Immature natural killer cell (primary cell): ENCODE data around the gene MYEOV. TPM values are rescaled to one million over a fixed set of nuclear protein-coding genes. Genes with fewer than 3 reads are reported as not detected.

Source experiments
- DNase-seq, 3 donors: peaks; one replicate each; pipeline ENCODE4 v3.0.0; 2022; ENCODE audit warnings: mixed read lengths in 1 of 3
- H3K27ac Mint-ChIP-seq, 6 donors: one replicate each; pipeline ENCODE4 v1.8.0; 2020; ENCODE audit warnings: mixed read lengths in 6 of 6, mild to moderate bottlenecking in 5 of 6, inconsistent platforms in 4 of 6, moderate library complexity in 3 of 6
- H3K27me3 Mint-ChIP-seq, 3 donors: one replicate each; pipeline ENCODE4 v1.8.0; 2020 to 2021; ENCODE audit warnings: low read depth in 3 of 3, mild to moderate bottlenecking in 3 of 3, mixed read lengths in 3 of 3, moderate library complexity in 3 of 3, inconsistent platforms in 1 of 3
- H3K36me3 Mint-ChIP-seq, 3 donors: one replicate each; pipeline ENCODE4 v1.8.0; 2020; ENCODE audit warnings: mixed read lengths in 3 of 3, inconsistent platforms in 2 of 3, mild to moderate bottlenecking in 2 of 3
- H3K4me1 Mint-ChIP-seq, 2 donors: one replicate each; pipeline ENCODE4 v1.8.0; 2020; ENCODE audit warnings: inconsistent platforms in 2 of 2, mild to moderate bottlenecking in 2 of 2, mixed read lengths in 2 of 2, moderate library complexity in 1 of 2
- H3K4me3 Mint-ChIP-seq, 5 donors: one replicate each; pipeline ENCODE4 v1.8.0; 2020; ENCODE audit warnings: mild to moderate bottlenecking in 5 of 5, mixed read lengths in 5 of 5, inconsistent platforms in 3 of 5, moderate library complexity in 3 of 5
- H3K9me3 Mint-ChIP-seq, 6 donors: one replicate each; pipeline ENCODE4 v1.8.0; 2020; ENCODE audit warnings: mild to moderate bottlenecking in 6 of 6, mixed read lengths in 6 of 6, inconsistent platforms in 4 of 6, moderate library complexity in 3 of 6
- polyA plus RNA-seq, 3 donors: library from polyadenylated mRNA; unstranded; fragments of 300-500 nt; fragmentation: Illumina TruSeq; gene quantifications; one replicate each; pipeline ENCODE4 v1.2.3, GENCODE V29; 2021

MYEOV gene
- polyA plus RNA-seq, 3 donors from 2014 or later, result not detected

DNA sequence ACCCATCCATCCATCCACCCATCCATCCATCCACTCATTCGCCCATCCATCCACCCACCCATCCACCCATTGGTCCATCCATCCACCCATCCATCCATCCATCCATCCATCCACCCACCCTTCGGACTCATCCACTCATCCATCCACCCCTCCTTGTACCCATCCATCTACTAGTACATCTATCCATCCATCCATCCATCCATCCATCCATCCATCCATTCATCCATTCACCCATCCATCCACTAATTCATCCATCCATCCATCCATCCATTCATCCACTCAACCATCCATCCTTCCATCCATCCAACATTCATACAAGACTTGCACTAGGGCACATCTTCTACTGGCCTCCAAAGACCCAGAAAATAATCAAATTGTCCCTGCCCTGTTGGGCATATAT is 20.0 kb downstream of the MYEOV start:
- Mint-ChIP-seq H3K9me3 (peaks cover 0 to 3% (median 0%) of the 10 kb centered on the region in 6 donors), H3K36me3 (no peaks in the 10 kb centered on the region), H3K4me1 (peaks cover 25 to 26% of the 10 kb centered on the region in 2 donors), H3K27ac (no peak overlapping the region), H3K4me3 (no peak overlapping the region), H3K27me3 (peaks cover 1 to 14% (median 5%) of the 10 kb centered on the region in 3 donors)
- DNase-seq, result no peak

DNA sequence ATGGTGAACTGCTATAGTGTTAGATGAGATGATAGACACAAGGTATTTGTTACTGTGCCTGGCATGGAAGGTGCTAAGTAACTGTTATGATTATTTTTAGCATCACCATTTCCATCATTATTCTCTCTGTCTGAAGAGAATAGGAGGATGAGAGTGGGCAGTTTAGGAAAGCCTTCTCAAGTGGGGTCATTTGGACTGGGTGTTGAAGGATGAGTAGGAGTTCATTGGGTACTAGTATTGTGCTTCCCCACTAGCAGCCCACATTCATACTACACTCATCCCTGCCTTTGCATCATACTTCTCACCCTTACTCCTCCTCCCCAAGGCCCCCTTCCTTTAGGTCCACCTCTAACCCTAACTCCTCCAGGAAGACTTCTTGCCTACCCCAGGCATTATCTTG is 20.6 kb downstream of the MYEOV start:
- no peak for DNase-seq
- Mint-ChIP-seq H3K4me3 (no peak overlapping the region), H3K36me3 (no peaks in the 10 kb centered on the region), H3K9me3 (peaks cover 0 to 6% (median 0%) of the 10 kb centered on the region in 6 donors), H3K27me3 (peaks cover 0 to 12% (median 5%) of the 10 kb centered on the region in 3 donors), H3K27ac (no peak overlapping the region), H3K4me1 (peaks cover 25 to 26% of the 10 kb centered on the region in 2 donors)

DNA sequence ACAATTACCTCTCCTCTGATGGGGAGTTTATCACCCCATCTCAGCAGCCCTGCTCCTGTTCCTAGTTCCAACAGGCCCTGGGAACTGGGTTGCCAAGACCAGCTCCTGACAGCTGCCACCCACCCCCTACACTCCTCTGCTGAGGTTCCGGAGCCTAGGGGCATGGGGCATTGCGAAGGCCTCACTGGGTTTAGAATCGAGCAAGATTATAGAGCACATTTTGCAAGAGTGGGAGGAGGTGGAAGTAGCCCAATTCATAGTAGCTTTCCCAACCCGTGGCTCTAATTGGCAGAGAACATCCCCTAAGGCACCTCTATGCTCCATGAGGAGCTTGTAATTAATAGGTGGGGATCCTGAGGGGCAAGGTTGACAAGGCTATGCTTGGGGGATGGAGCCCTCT is 23.0 kb downstream of the MYEOV start:
- Mint-ChIP-seq H3K9me3 (peaks cover 0 to 3% (median 0%) of the 10 kb centered on the region in 6 donors), H3K4me1 (peaks cover 12 to 16% of the 10 kb centered on the region in 2 donors), H3K27me3 (peaks cover 0 to 2% (median 2%) of the 10 kb centered on the region in 3 donors), H3K27ac (no peak overlapping the region), H3K4me3 (no peak overlapping the region), H3K36me3 (no peaks in the 10 kb centered on the region)
- no peak for DNase-seq

DNA sequence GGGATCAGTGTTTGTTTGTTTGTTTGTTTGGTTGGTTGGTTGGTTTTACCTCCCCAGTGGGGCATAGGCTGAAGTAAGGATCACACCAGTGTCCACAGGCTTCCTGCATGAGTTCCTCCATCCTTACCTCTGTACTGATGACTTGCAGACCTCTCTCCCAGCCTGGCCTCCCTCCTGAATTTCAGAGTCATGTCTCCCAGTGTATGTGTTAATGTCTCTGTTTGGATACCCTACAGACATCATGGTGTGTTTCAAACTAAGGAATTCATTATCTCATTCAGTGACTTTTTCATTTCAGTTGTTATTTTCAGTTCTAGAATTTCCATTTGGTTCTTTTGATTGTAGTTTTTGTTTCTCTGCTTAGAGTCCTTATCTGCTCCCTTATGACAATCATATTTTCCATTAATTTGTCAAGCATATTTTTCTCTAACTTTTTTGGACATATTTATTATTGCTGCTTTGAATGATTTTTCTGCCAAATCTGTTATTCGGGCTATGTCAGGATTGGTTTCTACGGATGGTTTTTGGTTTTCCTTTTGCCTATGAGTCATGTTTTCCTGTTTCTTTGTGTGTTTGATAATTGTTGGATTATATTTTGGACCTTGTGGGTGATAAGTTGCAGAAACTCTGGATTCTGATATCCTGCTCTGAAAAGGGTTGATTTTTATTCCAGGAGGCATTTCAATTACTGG is 23.6 kb downstream of the MYEOV start:
- H3K36me3 Mint-ChIP-seq, result no peaks in the 10 kb centered on the region
- DNase-seq, result no peak
- H3K27ac Mint-ChIP-seq, result no peak overlapping the region
- H3K27me3 Mint-ChIP-seq, result peaks cover 0 to 2% (median 0%) of the 10 kb centered on the region in 3 donors
- peaks cover 0 to 3% (median 0%) of the 10 kb centered on the region in 6 donors for H3K9me3 Mint-ChIP-seq
- H3K4me1 Mint-ChIP-seq, result peaks cover 8 to 10% of the 10 kb centered on the region in 2 donors
- H3K4me3 Mint-ChIP-seq, result no peak overlapping the region

DNA sequence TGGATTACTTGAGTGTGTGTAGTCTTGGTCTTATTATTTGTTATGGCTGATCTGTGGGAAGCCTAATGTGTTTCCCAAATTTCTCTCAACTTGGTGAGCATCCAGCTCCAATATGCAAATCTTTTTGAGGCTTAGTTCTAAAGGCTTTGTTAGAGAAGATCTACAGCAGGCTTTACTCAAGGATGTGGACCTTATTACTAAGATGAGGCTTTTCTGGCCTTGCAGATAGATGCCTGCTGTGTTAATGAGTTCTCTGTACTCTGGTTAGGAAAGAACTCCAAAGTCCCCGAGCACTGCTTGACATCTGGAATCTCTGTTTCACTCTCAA is 24.1 kb downstream of the MYEOV start:
- H3K4me1 Mint-ChIP-seq, result peaks cover 5 to 9% of the 10 kb centered on the region in 2 donors
- H3K4me3 Mint-ChIP-seq, result no peak overlapping the region
- no peak for DNase-seq
- H3K36me3 Mint-ChIP-seq, result no peaks in the 10 kb centered on the region
- H3K27ac Mint-ChIP-seq, result no peak overlapping the region
- H3K27me3 Mint-ChIP-seq, result peaks cover 0 to 2% (median 0%) of the 10 kb centered on the region in 3 donors
- peaks cover 0 to 3% (median 0%) of the 10 kb centered on the region in 6 donors for H3K9me3 Mint-ChIP-seq

DNA sequence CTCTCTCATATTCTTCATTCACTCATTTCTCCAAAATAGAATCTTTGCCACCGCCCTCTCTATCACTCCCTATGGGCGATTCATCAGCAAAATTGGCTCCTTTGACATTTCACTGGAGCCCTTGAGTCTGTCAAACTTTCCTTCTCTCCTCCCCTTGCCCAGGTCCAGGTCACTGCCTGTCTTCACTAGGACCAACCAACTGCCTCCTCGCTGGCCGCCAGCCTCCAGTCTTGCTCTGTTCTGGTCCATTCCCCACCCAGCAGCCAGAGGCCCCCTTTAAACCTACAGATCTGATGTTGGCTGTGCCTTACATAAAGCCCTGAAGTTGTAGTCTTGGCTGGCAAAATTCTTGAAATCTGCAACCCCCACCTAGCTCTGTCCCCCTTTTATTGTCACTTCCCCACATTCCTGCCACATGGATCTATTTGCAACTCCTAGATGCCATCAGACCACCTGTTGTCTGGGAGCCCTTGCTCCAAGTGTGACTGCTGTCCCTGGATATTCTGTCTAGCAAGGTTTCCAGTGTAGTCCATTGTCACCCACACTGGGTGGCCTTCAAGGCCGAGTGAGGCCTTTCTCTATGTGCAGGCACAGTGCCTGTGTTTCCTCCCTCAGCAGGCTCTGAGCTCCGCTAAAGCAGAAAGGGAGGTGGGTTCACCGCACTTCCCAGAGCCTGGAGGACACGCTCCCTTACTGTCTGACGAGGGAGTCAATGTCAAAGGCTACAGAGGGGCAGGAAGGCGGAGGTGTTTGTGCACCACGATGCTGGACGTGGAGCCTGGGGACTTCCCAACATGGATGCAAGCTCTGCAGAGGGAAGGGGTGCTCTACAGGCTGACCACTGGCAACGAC is 25.5 kb downstream of the MYEOV start:
- Mint-ChIP-seq H3K9me3 (peaks cover 0 to 3% (median 0%) of the 10 kb centered on the region in 6 donors), H3K36me3 (no peaks in the 10 kb centered on the region), H3K4me1 (peaks cover 5 to 9% of the 10 kb centered on the region in 2 donors), H3K27me3 (peaks cover 0 to 2% (median 0%) of the 10 kb centered on the region in 3 donors), H3K27ac (no peak overlapping the region), H3K4me3 (no peak overlapping the region)
- DNase-seq, result no peak

DNA sequence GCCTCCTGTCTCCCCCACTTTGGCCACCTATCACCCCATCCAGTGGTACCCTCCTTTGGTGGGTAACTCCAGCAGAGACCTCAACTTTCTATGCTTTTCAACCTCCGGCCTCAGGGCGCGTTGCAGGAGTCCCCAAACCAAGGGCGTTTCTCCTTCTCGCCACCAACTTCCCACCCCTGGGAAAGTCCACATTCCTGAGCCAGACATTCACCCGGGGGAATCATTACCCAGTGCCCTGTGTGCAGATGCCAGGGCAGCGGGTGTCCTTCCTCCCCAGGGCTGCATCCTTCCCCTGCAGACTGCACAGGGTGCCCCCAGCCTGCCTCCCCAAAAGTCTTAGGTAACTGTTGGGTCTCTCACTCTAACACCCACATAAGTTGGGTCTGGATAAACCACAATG is 26.4 kb downstream of the MYEOV start:
- peaks cover 5 to 9% of the 10 kb centered on the region in 2 donors for H3K4me1 Mint-ChIP-seq
- peaks cover 0 to 2% (median 0%) of the 10 kb centered on the region in 3 donors for H3K27me3 Mint-ChIP-seq
- peaks cover 0 to 3% (median 0%) of the 10 kb centered on the region in 6 donors for H3K9me3 Mint-ChIP-seq
- no peak for DNase-seq
- no peak overlapping the region for H3K27ac Mint-ChIP-seq
- H3K36me3 Mint-ChIP-seq, result no peaks in the 10 kb centered on the region
- no peak overlapping the region for H3K4me3 Mint-ChIP-seq

DNA sequence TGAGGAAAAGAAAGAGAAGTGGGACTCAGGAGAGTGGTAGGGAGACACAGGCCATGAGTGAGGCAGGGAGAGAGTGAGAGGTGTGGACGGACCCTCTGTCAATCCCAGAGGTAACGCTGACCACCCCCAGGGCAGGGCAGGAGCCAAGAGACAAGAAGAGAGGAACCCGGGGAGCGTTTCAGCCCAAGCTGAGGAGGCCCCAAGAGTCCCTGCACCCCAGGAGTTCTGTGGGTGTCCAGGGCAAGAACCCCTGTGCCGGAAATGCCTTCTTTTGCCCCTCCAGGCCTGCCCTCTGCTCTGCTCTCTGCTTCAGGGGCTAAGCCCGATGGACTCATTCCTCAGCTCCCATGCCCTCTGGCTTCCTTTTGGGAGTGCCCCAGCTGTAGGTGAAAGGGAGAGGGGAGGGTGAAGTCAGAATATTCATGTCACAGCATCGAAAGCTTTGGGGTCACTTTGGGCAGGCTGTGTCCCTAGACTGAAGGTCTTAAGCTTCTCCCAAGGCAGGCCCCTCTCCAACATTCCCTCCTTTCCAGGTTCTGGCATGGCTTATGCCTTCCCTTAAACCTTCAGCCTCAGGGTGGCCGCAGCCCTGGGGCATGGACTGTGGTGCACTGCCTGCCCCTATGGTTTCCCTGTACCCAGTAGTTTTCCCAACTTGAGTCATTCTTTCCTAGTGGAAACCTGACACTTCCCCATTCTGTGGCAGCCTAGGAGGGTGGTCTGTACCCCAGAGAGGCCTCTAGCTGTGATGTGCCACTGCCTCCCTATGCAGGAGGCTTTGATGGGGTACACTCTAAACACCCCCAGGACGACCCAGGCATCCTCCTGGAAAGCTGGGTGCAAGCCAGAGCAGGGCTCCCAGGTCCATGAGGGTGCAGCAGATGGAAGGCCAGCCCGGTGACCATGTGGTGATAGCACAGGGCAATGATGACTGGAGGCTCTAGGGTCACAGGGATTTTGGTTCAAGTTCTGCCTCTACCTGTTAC is 27.1 kb downstream of the MYEOV start:
- no peak overlapping the region for H3K4me3 Mint-ChIP-seq
- H3K27me3 Mint-ChIP-seq, result peaks cover 0 to 2% (median 0%) of the 10 kb centered on the region in 3 donors
- no peak overlapping the region for H3K27ac Mint-ChIP-seq
- H3K36me3 Mint-ChIP-seq, result no peaks in the 10 kb centered on the region
- no peak for DNase-seq
- H3K9me3 Mint-ChIP-seq, result peaks cover 0 to 3% (median 0%) of the 10 kb centered on the region in 6 donors
- H3K4me1 Mint-ChIP-seq, result peaks cover 5 to 9% of the 10 kb centered on the region in 2 donors

DNA sequence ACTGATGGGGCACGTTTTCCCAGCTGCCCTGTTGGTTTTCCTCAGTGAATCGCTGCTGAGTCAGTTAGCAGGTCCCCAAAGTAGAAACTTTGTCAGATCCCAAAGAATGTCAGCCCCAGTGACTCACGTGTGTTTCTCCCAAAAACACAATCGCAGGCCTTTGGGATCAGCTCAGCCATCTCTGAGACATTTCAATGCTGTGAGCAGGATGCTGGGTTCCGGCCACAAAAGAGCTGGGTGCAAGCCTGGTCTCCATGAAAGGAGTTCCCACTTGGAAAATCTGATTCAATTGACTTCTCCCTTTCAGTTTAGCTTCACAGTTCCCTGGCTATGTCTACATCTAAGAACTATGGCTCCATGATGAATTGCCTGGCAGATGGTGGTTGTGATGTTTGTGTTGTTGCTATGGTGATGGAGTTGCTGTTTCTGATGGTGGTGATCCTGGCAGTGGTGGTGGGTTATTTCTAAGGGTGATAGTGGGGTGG is 28.0 kb downstream of the MYEOV start:
- peaks cover 0 to 2% (median 2%) of the 10 kb centered on the region in 3 donors for H3K27me3 Mint-ChIP-seq
- H3K36me3 Mint-ChIP-seq, result no peaks in the 10 kb centered on the region
- H3K4me3 Mint-ChIP-seq, result no peak overlapping the region
- DNase-seq, result no peak
- no peak overlapping the region for H3K27ac Mint-ChIP-seq
- peaks cover 5 to 9% of the 10 kb centered on the region in 2 donors for H3K4me1 Mint-ChIP-seq
- H3K9me3 Mint-ChIP-seq, result peaks cover 0 to 3% (median 0%) of the 10 kb centered on the region in 6 donors

DNA sequence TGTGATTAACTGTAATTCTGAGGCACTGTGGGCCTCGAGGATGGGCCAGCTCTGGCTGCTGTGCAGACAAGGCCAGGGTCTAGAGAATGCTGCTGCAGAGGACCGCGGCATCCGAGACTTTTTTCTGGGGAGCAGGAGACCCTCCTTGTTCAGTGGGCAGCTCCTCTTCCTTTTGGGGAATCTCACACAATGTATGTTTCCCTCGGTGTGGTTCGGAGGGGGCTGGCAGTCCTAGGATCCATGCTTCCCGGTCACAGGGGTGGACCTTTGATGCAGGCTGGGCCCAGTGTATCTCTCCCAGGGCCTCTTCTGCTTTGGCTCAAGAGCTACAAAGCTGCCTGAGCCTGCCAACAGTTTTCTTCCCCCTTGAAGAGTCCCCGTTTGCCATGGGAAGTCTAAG is 31.5 kb downstream of the MYEOV start:
- DNase-seq, result no peak
- no peak overlapping the region for H3K4me3 Mint-ChIP-seq
- no peak overlapping the region for H3K27ac Mint-ChIP-seq
- H3K4me1 Mint-ChIP-seq, result no peaks in the 10 kb centered on the region
- H3K9me3 Mint-ChIP-seq, result no peaks in the 10 kb centered on the region
- peaks cover 0 to 6% (median 0%) of the 10 kb centered on the region in 3 donors for H3K27me3 Mint-ChIP-seq
- no peaks in the 10 kb centered on the region for H3K36me3 Mint-ChIP-seq

DNA sequence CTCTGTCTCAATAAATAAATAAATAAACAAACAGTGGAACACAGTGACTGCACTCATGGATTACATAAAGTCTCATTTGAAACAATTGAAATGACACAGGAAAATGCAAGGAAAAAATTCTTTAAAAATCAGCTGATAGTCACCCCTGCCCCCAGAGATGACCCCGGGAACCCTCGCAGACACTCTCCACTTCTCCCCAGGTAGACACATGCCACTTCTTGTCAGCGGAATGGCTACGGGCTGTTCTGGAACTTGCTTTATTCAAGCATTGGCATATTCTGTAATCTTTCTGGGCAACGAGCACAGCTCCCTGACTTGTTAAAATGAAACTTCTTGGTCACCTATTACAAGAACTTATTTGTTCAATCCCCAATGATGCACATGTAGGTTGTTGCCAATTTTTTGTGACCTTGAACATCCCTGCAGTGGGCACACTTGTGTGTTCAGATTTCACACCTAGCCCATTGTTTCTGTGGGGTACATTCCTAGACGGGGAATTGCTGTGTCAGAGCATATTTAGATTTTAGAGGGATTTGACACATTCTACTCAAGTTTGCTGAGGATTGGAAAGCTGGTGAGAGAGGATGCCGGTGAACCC is 32.8 kb downstream of the MYEOV start:
- peaks cover 0 to 8% (median under 1%) of the 10 kb centered on the region in 3 donors for H3K27me3 Mint-ChIP-seq
- no peaks in the 10 kb centered on the region for H3K9me3 Mint-ChIP-seq
- no peak overlapping the region for H3K27ac Mint-ChIP-seq
- no peaks in the 10 kb centered on the region for H3K4me1 Mint-ChIP-seq
- no peak overlapping the region for H3K4me3 Mint-ChIP-seq
- H3K36me3 Mint-ChIP-seq, result no peaks in the 10 kb centered on the region
- DNase-seq, result no peak

DNA sequence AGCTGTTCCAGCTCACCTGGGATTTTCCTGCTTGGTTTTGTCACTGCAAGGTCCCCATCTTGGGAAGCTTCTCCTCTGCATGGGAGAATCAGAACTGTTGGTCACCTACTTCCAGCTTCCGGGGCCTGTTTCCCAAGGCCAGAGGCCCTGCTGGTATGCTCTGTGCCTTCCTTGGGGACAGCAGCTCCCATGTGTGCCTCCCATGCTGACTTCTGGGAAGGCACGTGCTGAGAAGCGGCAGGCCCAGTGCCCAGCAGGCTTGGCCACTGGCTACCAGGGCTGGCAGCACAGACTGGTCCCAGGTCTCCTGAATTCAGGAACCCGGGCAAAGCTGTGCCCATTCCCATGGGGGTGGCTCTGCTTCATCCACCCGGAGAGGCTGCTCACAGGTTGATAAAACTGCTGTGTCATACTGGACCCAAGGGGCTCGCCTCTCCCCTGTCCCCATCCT is 33.8 kb downstream of the MYEOV start:
- Mint-ChIP-seq H3K4me3 (no peak overlapping the region), H3K9me3 (no peaks in the 10 kb centered on the region), H3K27ac (no peak overlapping the region), H3K27me3 (peaks cover 3 to 10% (median 5%) of the 10 kb centered on the region in 3 donors), H3K36me3 (peaks cover 0 to 2% (median 0%) of the 10 kb centered on the region in 3 donors), H3K4me1 (no peaks in the 10 kb centered on the region)
- DNase-seq, result no peak

DNA sequence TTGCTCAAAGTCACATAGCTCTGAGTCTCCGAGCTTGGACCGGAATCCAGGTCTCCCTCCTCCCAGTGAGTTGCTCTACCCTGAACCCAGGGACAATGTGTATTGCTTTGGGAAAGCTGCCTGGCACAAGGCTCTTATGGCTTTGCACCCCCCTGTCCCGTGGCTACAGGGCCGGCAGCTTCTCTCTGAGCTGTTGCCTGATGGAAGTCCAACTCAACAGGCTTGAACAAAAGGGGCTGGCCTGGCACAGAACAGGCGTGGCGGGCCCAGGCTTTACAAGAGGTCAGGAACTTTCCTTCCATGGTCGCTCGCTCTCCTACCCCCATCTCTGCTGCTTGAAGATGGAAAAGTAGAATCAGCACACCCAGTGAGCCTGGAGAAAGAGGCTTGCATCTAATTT is 34.3 kb downstream of the MYEOV start:
- Mint-ChIP-seq H3K4me3 (no peak overlapping the region), H3K9me3 (no peaks in the 10 kb centered on the region), H3K4me1 (no peaks in the 10 kb centered on the region), H3K36me3 (peaks cover 0 to 6% (median 0%) of the 10 kb centered on the region in 3 donors), H3K27me3 (peaks cover 6 to 10% (median 6%) of the 10 kb centered on the region in 3 donors), H3K27ac (no peak overlapping the region)
- no peak for DNase-seq
